A673 (cell line): ENCODE data around the gene DEFB129. TPM values are rescaled to one million over a fixed set of nuclear protein-coding genes. Genes with fewer than 3 reads are reported as not detected.
"Not testable (repeated sequence)": the region's sequence is repeated elsewhere in the genome, so short reads cannot be mapped to it uniquely, and the experiment has no call there.

Source experiments
- BruUV-seq: library from RNA; stranded (reverse); fragments of 400-500 nt; replicated peaks from 2 replicates; lab custom pipeline; 2021; lab: Mats Ljungman, UMichigan
- CTCF ChIA-PET: fragments of 300-600 bp; sonication (Branson Sonifier 250); formaldehyde crosslinking; loops from one replicate; lab custom pipeline; 2022; ENCODE audit warnings: antibody characterized with exemption; lab: Charles Lee
- POLR2A ChIA-PET: fragments of 300-600 bp; sonication (Branson Sonifier 250); formaldehyde crosslinking; loops from one replicate; lab custom pipeline; 2022; ENCODE audit warnings: antibody characterized with exemption; ENCODE audit not compliant: low non-redundant PET; lab: Charles Lee
- DNase-seq: peaks from one replicate; pipeline ENCODE4 v3.0.0-alpha.2; 2015; ENCODE audit warnings: low spot score
- H3K27ac ChIP-seq: fragments of 200-600 bp; sonication (generic); 2 replicates; pipeline ENCODE4 v1.5.1; 2016; ENCODE audit warnings: mixed run types, low read depth, mild to moderate bottlenecking, mixed read lengths, antibody characterized with exemption, low read length; ENCODE audit not compliant: poor library complexity, severe bottlenecking
- H3K27me3 ChIP-seq: fragments of 200-600 bp; sonication (generic); replicated peaks from 2 replicates; pipeline ENCODE4 v1.6.1; 2017; ENCODE audit warnings: mixed run types, low read depth, mild to moderate bottlenecking, mixed read lengths, antibody characterized with exemption, low read length; ENCODE audit not compliant: insufficient read depth, poor library complexity
- H3K36me3 ChIP-seq: fragments of 200-600 bp; sonication (generic); 2 replicates; pipeline ENCODE4 v1.6.1; 2016; ENCODE audit warnings: mixed run types, mild to moderate bottlenecking, mixed read lengths, antibody characterized with exemption, low read length; ENCODE audit not compliant: insufficient read depth, poor library complexity, severe bottlenecking
- H3K4me1 ChIP-seq: fragments of 200-600 bp; sonication (generic); 2 replicates; pipeline ENCODE4 v1.6.1; 2017; ENCODE audit warnings: mixed run types, mild to moderate bottlenecking, mixed read lengths, antibody characterized with exemption, low read length; ENCODE audit not compliant: insufficient read depth, poor library complexity, severe bottlenecking
- H3K4me3 ChIP-seq: fragments of 200-600 bp; sonication (generic); 2 replicates; pipeline ENCODE4 v1.5.1; 2016; ENCODE audit warnings: low read depth, mixed run types, mild to moderate bottlenecking, mixed read lengths, low read length; ENCODE audit not compliant: poor library complexity, severe bottlenecking
- H3K9me3 ChIP-seq: fragments of 200-600 bp; sonication (generic); 2 replicates; pipeline ENCODE4 v1.6.1; 2016; ENCODE audit warnings: mixed run types, low read depth, mild to moderate bottlenecking, mixed read lengths, antibody characterized with exemption, low read length; ENCODE audit not compliant: poor library complexity, severe bottlenecking
- CTCF ChIP-seq: fragments of 300-800, 200-600 bp; sonication (generic); conservative IDR thresholded peaks from 2 replicates; pipeline ENCODE4 v1.5.1; 2017; ENCODE audit warnings: low read depth, mild to moderate bottlenecking, antibody characterized with exemption, low read length, moderate library complexity, mixed read lengths
- EZH2 ChIP-seq: fragments of 200-600 bp; sonication (generic); IDR thresholded peaks from 2 replicates; pipeline ENCODE4 v1.6.1; 2017; ENCODE audit warnings: borderline replicate concordance, low read depth, mild to moderate bottlenecking, mixed read lengths, antibody characterized with exemption, low read length; ENCODE audit not compliant: poor library complexity, severe bottlenecking
- intact Hi-C: fragments of 100-400 bp; cut with micrococcal nuclease; formaldehyde crosslinking; loops from one replicate; pipeline ENCODE4 v1.10.0; 2022; ENCODE audit not compliant: unreplicated experiment
- total RNA-seq: library from RNA; stranded (reverse); gene quantifications from 2 replicates; pipeline ENCODE4 v1.2.3, GENCODE V29; 2021

Gene DEFB129
- total RNA-seq, 1 experiment from 2014 or later: not detected

DNA sequence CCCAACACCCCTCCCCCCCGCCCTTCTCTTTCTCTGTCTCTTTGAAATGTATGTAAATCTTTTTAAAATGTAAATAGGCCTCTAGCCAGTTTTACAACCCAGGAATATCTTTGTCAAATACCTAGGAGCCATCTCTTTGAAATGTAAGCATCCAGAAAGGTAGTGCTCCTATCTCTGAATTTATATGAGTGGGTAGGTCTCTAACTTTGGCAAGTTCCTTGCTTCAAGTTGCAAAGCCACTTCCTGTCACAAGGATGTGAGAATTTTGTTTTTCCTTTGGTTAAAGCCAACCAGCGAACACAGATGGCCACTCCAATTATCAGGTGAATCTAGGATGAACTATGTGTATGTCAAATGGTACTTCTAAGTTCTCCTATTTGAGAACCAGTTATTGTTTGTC is 24.3 kb downstream of the DEFB129 start:
- TF ChIP-seq CTCF (no peak), EZH2 (no peak)
- POLR2A ChIA-PET: no interaction called here
- H3K4me1 ChIP-seq: peaks cover 10% of the 10 kb centered on the region
- H3K36me3 ChIP-seq: no peaks in the 10 kb centered on the region
- DNase-seq: no peak
- CTCF ChIA-PET: no interaction called here
- H3K27ac ChIP-seq: no peak overlapping the region
- H3K27me3 ChIP-seq: no peaks in the 10 kb centered on the region
- H3K9me3 ChIP-seq: peaks cover 3% of the 10 kb centered on the region
- H3K4me3 ChIP-seq: no peak overlapping the region
- BruUV-seq: no TSS peak
- intact Hi-C loops: no loop called here

DNA sequence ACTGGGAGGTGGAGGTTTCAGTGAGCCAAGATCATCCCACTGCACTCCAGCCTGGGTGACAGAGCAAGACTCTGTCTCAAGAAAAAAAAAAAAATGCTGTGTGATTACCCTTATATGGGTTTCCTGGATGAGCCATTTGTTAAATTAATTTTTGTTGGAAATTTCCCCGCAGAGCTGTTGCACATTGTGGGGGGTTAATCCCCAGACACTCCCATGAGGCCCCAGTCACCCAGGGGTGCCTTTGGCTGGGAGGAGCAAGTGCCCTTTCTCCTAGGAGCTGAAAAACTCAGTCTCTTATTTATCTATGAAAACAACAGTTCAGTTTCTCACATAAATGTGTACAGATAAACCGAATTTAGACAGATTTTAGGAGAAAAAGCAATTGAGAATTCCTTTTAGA is 25.7 kb downstream of the DEFB129 start:
- no TSS peak for BruUV-seq
- ChIA-PET CTCF (no interaction called here), POLR2A (no interaction called here)
- peak; percentile 45 for DNase-seq
- H3K27ac ChIP-seq: peak overlapping the region; percentile 37
- TF ChIP-seq CTCF: no peak
- TF ChIP-seq EZH2: no peak
- H3K4me3 ChIP-seq: no peak overlapping the region
- H3K27me3 ChIP-seq: no peaks in the 10 kb centered on the region
- no peaks in the 10 kb centered on the region for H3K9me3 ChIP-seq
- H3K4me1 ChIP-seq: peaks cover 10% of the 10 kb centered on the region
- H3K36me3 ChIP-seq: no peaks in the 10 kb centered on the region
- intact Hi-C loops: no loop called here

GRCh38 chr20:253447-253846 is 26.4 kb downstream of the DEFB129 start:
- H3K27me3 ChIP-seq, H3K36me3 ChIP-seq, H3K4me3 ChIP-seq, intact Hi-C loops, CTCF ChIA-PET, BruUV-seq, DNase-seq, H3K9me3 ChIP-seq: not testable (repeated sequence)
- POLR2A ChIA-PET: interaction anchor here (0.6 kb wide), 1 partner anchor 195 kb away, joined by 11 read pairs; no protein-coding TSS in a partner anchor
- peak overlapping the region; percentile 37 for H3K27ac ChIP-seq
- peaks cover 10% of the 10 kb centered on the region for H3K4me1 ChIP-seq

GRCh38 chr20:257419-257818 is 30.4 kb downstream of the DEFB129 start, which contains the start of gene DEFB132:
Gene DEFB132, plus strand, starts transcription at chr20:257724. Its CDS starts 55 bp downstream, at chr20:257779.
- BruUV-seq: no TSS peak
- intact Hi-C loops: no loop called here
- H3K4me3 ChIP-seq: no peak within 1 kb of the TSS
- TF ChIP-seq CTCF: no peak
- no peak for TF ChIP-seq EZH2
- ChIA-PET POLR2A (no interaction called here), CTCF (no interaction called here)
- H3K27me3 ChIP-seq: no peaks in the 10 kb centered on the region
- H3K27ac ChIP-seq: no peak within 1 kb of the TSS
- no peak for DNase-seq
- H3K9me3 ChIP-seq: no peaks in the 10 kb centered on the region
- peaks cover 27% of the 10 kb centered on the region for H3K4me1 ChIP-seq
- H3K36me3 ChIP-seq: no peaks in the 10 kb centered on the region
